ENCODE measurements around the gene IL1B.
"Not testable (repeated sequence)": the region's sequence is repeated elsewhere in the genome, so short reads cannot be mapped to it uniquely, and the experiment has no call there.

Gene IL1B

GRCh38 chr2:112836695-112837117 is at the start of gene IL1B:
Gene IL1B, minus strand, starts transcription at chr2:112836779. Its CDS starts 550 bp downstream, at chr2:112836229.
- no peak for DNase-seq (ENCODE audit: low read depth)

DNA sequence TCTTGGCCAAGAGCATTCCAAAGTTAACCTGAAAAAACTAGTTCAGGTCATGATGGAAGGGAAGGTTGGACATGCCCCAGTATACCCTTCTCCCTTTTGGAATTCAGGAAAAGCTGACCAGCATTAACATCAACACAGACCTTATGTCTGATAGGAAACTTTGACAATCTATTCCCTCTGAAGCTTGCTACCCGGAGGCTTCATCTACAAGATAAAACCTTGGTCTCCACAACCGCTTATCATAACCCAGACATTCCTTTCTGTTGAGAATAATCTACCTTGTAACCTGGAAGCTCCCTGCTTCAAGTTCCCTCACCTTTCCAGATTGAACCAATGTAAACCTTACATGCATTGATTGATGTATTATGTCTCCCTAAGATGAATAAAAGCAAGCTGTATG is 49.7 kb upstream of the IL1B start:
- no peak for DNase-seq (ENCODE audit: low read depth)

DNA sequence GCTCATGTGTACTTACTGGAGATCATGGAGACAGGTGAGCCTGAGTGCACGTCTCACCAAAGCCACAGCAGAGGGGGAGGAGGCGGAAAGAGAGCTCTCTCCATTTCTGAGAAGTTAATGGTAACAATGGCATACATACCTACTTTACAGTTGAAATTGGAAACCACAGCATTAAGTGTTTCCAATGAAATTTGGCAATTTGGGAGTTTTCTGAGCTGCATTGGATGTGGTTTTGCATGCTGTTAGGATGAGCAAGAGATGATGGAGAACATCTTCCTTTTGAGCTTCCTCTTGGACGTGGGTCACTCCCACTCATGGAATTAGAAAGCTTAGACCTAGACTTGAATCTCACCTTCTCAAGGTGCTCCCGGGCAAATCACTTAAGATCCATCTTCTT is 48.9 kb upstream of the IL1B start:
- no peak for DNase-seq (ENCODE audit: low read depth)

DNA sequence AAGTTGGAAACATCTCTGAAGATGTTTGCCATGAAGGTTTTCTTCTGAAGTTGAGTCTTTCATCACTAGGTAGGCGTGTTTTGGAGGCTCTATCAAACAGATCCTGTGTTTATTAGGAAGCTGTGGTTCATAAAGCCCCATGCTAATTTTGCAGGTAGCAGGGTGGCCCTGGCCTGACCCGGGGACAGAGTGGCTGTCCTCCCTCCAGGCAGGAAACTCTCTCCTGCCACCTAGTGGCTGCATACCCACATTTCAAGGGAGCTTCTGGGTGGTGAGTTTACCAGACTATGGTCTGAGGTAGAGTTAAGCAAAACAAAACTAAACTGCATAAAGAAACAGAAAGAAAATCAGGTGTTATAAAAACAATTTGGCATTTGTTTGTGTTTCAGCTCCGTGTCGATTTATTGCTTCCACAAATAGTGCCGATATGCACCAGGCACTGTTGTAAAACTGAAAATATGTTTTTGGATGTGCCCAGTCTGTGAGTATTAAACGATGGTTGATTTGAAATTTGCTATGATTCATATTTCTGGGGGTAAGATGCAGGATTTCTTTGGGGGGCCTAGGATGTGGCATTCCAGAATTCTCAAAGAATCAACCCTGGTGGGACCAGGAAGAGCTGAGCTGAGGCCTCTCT is 48.4 kb upstream of the IL1B start:
- peak; percentile 42 for DNase-seq (ENCODE audit: low read depth)

GRCh38 chr2:112883669-112884068 is 47.1 kb upstream of the IL1B start:
- DNase-seq (ENCODE audit: low read depth), result no peak

GRCh38 chr2:112881217-112881985 is 44.8 kb upstream of the IL1B start:
- no peak for DNase-seq (ENCODE audit: low read depth)

GRCh38 chr2:112880696-112881095 is 44.1 kb upstream of the IL1B start:
- DNase-seq (ENCODE audit: low read depth), result no peak

- no peak for DNase-seq (ENCODE audit: low read depth)
These were observed 43.5 kb upstream of the IL1B start for GRCh38 chr2:112880091-112880531.

DNA sequence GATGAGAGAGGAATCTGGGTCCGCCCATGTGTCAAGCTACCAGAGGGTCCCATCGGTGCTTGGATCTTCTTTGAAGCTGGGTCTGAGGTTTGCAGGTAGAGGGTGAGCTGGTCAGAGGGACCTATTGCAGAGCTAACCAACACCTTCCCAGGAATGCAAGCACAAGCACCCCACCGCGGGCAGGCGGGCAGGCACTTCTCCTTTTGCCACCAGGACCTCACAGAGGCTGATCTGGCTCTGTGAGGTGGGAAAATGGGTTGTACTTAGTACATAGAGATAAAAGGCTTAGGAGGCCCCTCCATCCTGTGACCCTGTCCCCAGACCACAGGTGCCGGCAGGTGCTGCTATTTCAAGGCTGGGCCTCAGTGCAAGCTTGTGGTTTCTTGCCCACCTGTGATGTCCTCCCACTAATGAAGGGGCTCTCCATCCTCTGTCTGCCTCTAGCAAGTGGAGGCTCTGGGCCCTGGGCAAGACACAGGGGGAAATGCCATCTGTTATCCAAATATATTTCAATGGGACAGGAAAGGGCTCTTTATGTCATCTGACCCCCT is 43.0 kb upstream of the IL1B start:
- no peak for DNase-seq (ENCODE audit: low read depth)

DNA sequence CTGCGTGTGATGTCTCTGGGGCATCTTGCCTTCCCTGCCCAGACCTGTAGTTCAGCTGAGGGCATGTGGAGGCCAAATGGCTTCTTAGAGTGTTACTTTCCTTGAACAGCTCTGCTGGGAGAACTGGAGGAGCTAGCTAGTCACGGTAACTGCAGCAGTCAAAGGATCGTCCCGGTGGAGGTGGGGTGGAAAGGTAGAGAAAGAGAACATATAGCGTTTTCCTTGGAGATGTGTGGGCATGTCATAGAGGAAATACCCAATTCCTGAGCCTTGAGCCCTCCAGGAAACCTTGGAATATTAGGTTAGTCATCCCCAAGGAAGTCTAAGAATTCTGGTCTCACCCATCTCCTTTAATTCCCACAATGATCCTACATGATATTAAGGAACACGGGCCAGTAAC is 40.8 kb upstream of the IL1B start:
- no peak for DNase-seq (ENCODE audit: low read depth)

DNA sequence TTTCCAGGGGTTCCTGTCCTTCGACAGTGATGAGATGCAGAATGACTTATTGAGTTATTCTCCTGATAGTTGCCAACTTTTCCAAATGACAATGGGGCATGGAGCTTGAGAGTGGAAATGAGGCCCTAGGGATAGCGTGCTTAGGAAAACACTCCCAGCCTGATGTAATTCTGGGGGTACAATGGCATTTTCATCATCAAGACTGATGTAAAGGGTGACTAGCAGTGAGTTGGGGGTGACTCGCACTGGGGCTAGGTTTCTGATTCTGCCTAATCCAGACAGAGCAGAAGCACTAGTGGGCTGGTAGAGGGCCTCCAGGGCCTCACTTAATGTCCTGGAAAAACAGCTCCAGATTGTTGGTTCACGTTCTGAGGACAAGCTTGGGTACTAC is 40.4 kb upstream of the IL1B start:
- no peak for DNase-seq (ENCODE audit: low read depth)

DNA sequence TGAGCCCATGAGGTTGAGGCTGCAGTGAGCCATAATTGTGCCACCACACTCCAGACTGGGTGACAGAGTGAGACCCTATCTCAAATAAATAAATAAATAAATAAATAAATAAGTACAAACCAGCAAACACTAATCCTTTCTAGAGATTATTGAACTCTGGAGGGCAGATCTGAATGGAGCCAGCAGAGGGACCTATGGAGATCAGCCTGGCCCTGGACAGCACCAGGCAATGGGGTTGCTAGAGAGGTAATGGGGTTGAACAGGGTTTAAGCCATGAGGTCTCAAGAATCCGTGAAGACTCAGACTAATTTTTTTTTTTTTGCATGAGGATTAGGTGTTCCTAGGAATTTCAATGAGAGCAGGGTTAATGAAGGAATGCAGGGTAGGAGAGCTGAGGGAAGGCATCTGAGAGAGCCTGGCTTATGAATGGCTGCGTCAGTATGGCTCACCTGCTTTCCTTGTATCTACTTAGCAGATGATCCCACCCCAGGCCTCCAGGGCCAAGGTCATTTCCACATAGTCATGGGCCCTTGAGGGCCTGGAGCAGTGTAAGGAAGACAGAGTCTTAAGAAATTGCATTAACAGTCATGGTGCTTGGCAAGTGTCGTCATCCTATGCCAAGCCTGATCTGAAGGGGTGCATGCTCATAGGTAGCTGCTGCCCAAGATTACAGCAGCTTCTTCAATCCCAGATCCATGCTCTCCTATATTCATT is 39.8 kb upstream of the IL1B start:
- DNase-seq (ENCODE audit: low read depth), result no peak

DNA sequence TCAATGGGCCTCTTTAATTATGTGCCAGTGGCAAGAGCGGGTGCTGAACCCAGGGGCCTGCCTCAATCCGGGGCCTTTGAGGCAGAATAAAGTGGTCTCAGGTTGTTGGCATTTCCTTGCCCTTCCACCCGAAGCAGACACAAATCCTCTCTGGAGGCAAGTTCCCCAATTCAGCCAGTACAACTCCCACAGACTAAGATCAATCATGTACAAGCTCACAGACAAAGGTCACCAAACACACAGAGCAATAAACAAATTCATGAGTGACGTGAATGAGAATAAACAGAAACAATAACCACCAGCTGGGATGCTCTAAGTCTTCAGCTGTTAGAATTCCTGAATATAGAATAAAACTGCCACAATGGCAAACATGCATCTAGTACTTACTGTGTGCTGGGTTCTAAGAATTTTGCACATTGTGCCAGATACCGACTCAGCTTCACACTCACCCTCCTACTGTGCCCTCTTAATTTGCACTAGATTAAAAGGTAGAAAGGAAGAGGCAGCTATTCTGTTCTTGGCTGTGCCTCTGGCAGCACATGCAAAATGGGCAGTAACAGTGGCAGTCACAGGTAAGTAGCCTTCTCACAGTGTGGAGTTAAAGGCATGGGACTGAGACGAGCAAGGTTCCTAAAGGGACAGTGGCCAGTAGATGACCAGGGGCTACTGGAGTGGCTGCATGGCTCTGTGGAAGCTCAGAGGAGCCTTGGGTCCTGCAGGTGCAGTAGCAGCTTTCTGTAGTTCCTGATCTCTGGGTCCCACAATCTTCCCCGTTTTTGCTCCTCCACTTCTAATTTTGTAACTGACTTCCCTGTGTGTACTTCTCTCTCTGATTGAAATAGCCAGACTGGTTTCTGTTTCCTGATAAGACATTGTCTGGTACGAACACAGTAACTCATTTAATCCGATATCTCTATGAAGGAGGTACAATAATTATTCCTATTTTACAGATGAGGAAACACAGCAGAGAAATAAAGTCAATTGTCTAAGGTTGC is 34.6 kb upstream of the IL1B start:
- DNase-seq (ENCODE audit: low read depth), result no peak

- no peak for DNase-seq (ENCODE audit: low read depth)
These were observed 32.8 kb upstream of the IL1B start for GRCh38 chr2:112869258-112869842.

GRCh38 chr2:112867701-112868631 is 31.4 kb upstream of the IL1B start:
- no peak for DNase-seq (ENCODE audit: low read depth)

DNA sequence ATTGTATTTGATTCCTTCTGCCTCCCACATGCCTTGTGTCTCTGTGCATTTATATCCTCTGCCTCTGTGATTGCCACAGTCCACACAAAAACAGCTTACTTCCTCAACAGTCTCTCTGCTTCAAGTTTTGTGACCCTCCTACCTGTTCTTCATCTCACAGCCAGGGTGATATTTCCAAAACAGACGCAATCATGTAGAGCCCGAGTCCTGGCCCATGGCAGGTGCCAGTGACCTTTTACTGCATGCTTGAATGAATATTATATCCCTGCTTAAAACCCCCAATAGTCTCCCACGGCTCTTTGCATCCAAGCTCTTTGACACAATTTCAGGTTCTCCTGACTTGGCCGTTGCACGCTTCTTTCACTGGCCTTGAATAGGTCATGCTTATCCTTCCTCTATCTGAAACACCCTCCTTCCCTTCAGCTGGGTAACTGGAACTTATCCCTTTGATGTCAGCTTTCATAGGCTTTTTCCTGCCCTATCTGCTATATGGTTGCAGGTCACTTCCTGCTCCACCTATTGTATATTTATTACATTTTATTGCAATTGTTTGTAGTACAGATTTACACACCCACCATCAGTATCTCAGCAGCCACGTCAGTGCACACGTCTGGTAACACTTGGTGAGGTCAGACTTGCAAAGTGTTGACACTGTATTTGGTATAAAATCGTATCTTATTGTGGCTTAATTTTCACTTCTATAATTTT is 29.7 kb upstream of the IL1B start:
- DNase-seq (ENCODE audit: low read depth), result no peak

DNA sequence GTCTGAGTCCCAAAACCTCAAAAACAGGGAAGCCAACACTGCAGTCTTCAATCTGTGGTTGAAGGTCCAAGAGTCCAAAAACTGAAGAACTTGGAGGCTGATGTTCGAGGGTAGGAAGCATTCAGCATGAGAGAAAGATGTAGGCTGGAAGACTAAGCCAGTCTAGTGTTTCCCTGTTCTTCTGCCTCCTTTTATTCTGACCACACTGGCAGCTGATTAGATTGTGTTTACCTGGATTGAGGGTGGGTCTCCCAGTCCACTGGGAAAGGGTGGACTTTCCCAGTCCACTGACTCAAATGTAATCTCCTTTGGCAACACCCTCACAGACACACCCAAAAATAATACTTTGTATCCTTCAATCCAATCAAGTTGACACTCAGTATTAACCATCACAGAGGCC is 27.5 kb upstream of the IL1B start:
- no peak for DNase-seq (ENCODE audit: low read depth)

DNA sequence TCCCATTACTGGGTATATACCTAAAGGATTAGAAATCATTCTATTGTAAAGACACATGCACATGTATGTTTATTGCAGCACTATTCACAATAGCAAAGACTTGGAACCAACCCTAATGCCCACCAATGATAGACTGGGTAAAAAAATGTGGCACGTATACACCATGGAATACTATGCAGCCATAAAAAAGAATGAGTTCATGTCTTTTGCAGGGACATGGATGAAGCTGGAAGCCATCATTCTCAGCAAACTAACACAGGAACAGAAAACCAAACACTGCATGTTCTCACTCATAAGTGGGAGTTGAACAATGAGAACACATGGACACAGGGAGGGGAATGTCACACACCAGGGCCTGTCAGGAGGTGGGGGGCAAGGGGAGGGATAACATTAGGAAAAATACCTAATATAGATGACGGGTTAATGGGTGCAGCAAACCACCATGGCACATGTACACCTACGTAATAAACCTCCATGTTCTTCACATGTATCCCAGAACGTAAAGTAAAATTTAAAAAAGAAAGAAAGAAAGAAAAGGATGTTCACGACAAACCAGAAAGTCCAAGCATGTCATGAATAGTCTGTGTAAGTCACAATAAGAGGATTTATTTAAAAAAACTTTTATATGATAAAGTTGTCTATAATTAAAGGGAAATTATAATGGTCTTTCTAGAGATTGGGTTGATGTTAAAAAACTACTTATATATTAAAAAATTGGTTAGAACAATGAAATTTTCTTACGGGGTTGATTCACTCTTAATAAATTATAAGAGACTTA is 23.0 kb upstream of the IL1B start:
- not testable (repeated sequence) for DNase-seq (ENCODE audit: low read depth)

GRCh38 chr2:112850588-112850987 is 14.0 kb upstream of the IL1B start:
- DNase-seq (ENCODE audit: low read depth), result no peak

All from stimulated activated CD8-positive, alpha-beta memory T cell treated with anti-CD3 and anti-CD28 coated beads, Interleukin-12 subunit alpha, Interleukin-12 subunit beta, amount 100 ng/mL, for 1 hour (primary cell).